HuH-7.5 (cell line): ENCODE data around the gene PDSS2.
A peak's percentile ranks its signal among the peaks of the same experiment; 100 is the strongest.
"Not testable (repeated sequence)": the region's sequence is repeated elsewhere in the genome, so short reads cannot be mapped to it uniquely, and the experiment has no call there.

Experiments
- DNase-seq: peaks from one replicate; pipeline ENCODE4 v3.0.0; 2011; ENCODE audit warnings: low spot score

Gene PDSS2

GRCh38 chr6:107161521-107161920 is 297.8 kb downstream of the PDSS2 start:
- no peak for DNase-seq

GRCh38 chr6:107156617-107157016 is 302.7 kb downstream of the PDSS2 start:
- no peak for DNase-seq

GRCh38 chr6:107154801-107155160 is 304.6 kb downstream of the PDSS2 start:
- no peak for DNase-seq

- DNase-seq, result peak; percentile 16
Measured at GRCh38 chr6:107154131-107154800, 305.1 kb downstream of the PDSS2 start.

- peak; percentile 48 for DNase-seq
Measured at GRCh38 chr6:107152638-107153430, 306.5 kb downstream of the PDSS2 start.

GRCh38 chr6:107144666-107145065 is 314.7 kb downstream of the PDSS2 start:
- DNase-seq, result no peak

- DNase-seq, result no peak
Measured at GRCh38 chr6:107144014-107144413, 315.4 kb downstream of the PDSS2 start.

- DNase-seq, result no peak
Measured at GRCh38 chr6:107140581-107140980, 318.8 kb downstream of the PDSS2 start.

GRCh38 chr6:107136324-107136723 is 323.0 kb downstream of the PDSS2 start:
- not testable (repeated sequence) for DNase-seq

- DNase-seq, result not testable (repeated sequence)
Measured at GRCh38 chr6:107135048-107135680, 324.2 kb downstream of the PDSS2 start.

GRCh38 chr6:107132330-107132954 is 326.9 kb downstream of the PDSS2 start:
- no peak for DNase-seq

- no peak for DNase-seq
Measured at GRCh38 chr6:107129370-107129925, 329.9 kb downstream of the PDSS2 start.

GRCh38 chr6:107128577-107128976 is 330.8 kb downstream of the PDSS2 start:
- no peak for DNase-seq

GRCh38 chr6:107128175-107128574 is 331.2 kb downstream of the PDSS2 start:
- no peak for DNase-seq

- no peak for DNase-seq
Measured at GRCh38 chr6:107125771-107126170, 333.6 kb downstream of the PDSS2 start.

GRCh38 chr6:107124934-107125348 is 334.4 kb downstream of the PDSS2 start:
- no peak for DNase-seq

GRCh38 chr6:107123501-107123900 is 335.9 kb downstream of the PDSS2 start:
- no peak for DNase-seq

- no peak for DNase-seq
Measured at GRCh38 chr6:107122748-107123147, 336.6 kb downstream of the PDSS2 start.

GRCh38 chr6:107121964-107122495 is 337.3 kb downstream of the PDSS2 start:
- no peak for DNase-seq

- no peak for DNase-seq
Measured at GRCh38 chr6:107121266-107121665, 338.1 kb downstream of the PDSS2 start.

GRCh38 chr6:107120404-107120803 is 339.0 kb downstream of the PDSS2 start:
- no peak for DNase-seq

GRCh38 chr6:107118976-107119375 is 340.4 kb downstream of the PDSS2 start:
- no peak for DNase-seq
